B cell (primary cell): ENCODE data around the gene MBNL2.

Experiments
- EZH2 ChIP-seq: IDR thresholded peaks from 2 replicates; pipeline ENCODE4 v1.6.1; 2012; ENCODE audit warnings: borderline replicate concordance, low read depth, mild to moderate bottlenecking, moderate library complexity, low read length; ENCODE audit not compliant: insufficient read depth, poor library complexity, severe bottlenecking
- TF ChIP-seq, protein P1 (sequence below): fragments of 200-600 bp; IDR thresholded peaks from one replicate; pipeline ENCODE4 v1.8.0; 2022; ENCODE audit warnings: antibody characterized with exemption, mild to moderate bottlenecking

DNA sequence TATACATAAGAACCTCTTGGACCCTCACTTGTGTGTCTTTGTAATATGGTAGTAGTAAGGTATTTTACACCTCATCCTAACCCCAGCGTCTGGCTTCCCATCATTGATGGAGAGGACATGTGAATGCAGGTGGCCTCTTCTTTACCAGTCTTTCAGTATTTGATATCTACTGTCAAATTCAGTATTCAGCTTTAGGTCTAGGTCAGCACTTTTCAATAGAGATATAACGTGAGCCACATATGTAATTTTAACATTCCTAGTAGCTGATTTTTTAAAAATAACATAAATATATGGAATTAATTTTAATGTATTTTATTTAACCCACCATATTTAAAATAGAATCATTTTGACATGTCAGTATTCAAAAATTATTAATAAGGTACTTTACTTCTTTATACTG lies 214.7 kb downstream of the MBNL2 start:
- TF ChIP-seq, protein P1, sequence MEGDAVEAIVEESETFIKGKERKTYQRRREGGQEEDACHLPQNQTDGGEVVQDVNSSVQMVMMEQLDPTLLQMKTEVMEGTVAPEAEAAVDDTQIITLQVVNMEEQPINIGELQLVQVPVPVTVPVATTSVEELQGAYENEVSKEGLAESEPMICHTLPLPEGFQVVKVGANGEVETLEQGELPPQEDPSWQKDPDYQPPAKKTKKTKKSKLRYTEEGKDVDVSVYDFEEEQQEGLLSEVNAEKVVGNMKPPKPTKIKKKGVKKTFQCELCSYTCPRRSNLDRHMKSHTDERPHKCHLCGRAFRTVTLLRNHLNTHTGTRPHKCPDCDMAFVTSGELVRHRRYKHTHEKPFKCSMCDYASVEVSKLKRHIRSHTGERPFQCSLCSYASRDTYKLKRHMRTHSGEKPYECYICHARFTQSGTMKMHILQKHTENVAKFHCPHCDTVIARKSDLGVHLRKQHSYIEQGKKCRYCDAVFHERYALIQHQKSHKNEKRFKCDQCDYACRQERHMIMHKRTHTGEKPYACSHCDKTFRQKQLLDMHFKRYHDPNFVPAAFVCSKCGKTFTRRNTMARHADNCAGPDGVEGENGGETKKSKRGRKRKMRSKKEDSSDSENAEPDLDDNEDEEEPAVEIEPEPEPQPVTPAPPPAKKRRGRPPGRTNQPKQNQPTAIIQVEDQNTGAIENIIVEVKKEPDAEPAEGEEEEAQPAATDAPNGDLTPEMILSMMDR: no peak
- no peak for TF ChIP-seq EZH2
